Measurements from ENCODE around the gene PREX1. TPM values are rescaled to one million over a fixed set of nuclear protein-coding genes. Genes with fewer than 3 reads are reported as not detected.

Gene PREX1
- total RNA-seq, 1 donor from 2014 or later = 235 TPM

DNA sequence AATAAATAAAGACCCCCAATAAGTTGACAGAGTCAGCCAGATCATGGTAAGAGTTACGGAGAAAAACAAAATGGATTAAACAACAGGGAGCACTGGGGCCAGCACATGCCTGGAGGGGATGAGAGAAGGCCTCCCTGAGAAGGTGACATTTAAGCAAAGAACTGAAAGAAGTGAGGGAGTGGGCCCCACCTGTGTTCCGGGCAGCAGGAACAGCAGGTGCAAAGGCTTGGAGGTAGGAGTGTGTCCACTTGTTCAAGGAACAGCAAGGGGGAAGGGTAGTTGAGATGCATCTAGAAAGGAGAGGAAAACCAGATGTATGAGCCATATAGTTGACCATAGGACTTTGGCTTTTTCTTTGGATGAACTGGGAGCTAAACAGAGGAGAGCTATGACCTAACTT is 7.6 kb upstream of the PREX1 start:
- TF ChIP-seq, protein P1, sequence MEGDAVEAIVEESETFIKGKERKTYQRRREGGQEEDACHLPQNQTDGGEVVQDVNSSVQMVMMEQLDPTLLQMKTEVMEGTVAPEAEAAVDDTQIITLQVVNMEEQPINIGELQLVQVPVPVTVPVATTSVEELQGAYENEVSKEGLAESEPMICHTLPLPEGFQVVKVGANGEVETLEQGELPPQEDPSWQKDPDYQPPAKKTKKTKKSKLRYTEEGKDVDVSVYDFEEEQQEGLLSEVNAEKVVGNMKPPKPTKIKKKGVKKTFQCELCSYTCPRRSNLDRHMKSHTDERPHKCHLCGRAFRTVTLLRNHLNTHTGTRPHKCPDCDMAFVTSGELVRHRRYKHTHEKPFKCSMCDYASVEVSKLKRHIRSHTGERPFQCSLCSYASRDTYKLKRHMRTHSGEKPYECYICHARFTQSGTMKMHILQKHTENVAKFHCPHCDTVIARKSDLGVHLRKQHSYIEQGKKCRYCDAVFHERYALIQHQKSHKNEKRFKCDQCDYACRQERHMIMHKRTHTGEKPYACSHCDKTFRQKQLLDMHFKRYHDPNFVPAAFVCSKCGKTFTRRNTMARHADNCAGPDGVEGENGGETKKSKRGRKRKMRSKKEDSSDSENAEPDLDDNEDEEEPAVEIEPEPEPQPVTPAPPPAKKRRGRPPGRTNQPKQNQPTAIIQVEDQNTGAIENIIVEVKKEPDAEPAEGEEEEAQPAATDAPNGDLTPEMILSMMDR (IDR thresholded peaks at IDR 0.05; ENCODE audit: partially characterized antibody, unreplicated experiment) = no peak
- Mint-ChIP-seq H3K36me3 (ENCODE audit: unreplicated experiment) (peaks cover 4% of the 10 kb centered on the region), H3K4me3 (ENCODE audit: unreplicated experiment) (no peak overlapping the region), H3K4me1 (ENCODE audit: low read depth, unreplicated experiment) (peaks cover 21% of the 10 kb centered on the region), H3K27ac (ENCODE audit: unreplicated experiment) (peak overlapping the region; percentile 6), H3K9me3 (ENCODE audit: unreplicated experiment) (no peaks in the 10 kb centered on the region), H3K27me3 (ENCODE audit: unreplicated experiment) (peaks cover 2% of the 10 kb centered on the region)
- DNase-seq = no peak

DNA sequence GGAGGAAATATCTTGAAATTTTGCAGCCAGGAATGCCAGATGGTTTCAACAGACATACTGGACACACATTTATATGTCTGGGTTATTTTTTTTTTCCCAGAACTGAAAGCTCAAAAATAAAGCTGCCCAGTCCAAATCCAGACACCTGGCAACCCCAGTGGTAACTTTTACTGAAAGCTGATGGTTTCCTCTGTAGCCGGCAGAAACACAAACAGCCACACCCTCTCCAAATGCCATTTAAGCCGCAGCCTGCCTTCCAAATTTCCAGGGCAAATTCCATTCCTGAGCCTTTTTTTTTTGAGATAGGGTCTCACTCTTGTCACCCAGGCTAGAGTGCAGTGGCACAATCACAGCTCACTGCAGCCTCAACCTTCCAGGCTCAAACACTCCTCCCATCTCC is 6.5 kb upstream of the PREX1 start:
- TF ChIP-seq, protein P1 (IDR thresholded peaks at IDR 0.05; ENCODE audit: partially characterized antibody, unreplicated experiment) = no peak
- Mint-ChIP-seq H3K9me3 (ENCODE audit: unreplicated experiment) (no peaks in the 10 kb centered on the region), H3K36me3 (ENCODE audit: unreplicated experiment) (peaks cover 5% of the 10 kb centered on the region), H3K27ac (ENCODE audit: unreplicated experiment) (no peak overlapping the region), H3K4me3 (ENCODE audit: unreplicated experiment) (no peak overlapping the region), H3K27me3 (ENCODE audit: unreplicated experiment) (peaks cover 2% of the 10 kb centered on the region), H3K4me1 (ENCODE audit: low read depth, unreplicated experiment) (peaks cover 21% of the 10 kb centered on the region)
- no peak for DNase-seq

DNA sequence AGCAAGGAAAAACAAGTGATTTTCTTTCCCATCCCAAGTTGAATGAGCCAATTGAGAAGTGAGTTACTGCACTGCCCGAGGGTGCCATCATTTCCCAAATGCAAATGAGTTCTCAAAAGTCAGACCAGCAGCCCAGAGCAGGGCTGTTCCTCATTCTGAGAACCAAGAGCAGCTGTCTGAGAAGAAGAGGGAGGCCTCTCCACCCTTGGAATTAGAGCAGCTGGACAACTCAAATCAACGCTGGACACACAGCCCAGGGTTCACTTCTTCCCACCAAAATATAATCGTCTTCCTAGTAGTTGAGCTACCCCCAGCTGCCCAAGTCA is 4.6 kb upstream of the PREX1 start:
- Mint-ChIP-seq H3K4me3 (ENCODE audit: unreplicated experiment) (no peak overlapping the region), H3K27me3 (ENCODE audit: unreplicated experiment) (peaks cover 8% of the 10 kb centered on the region), H3K9me3 (ENCODE audit: unreplicated experiment) (peaks cover 7% of the 10 kb centered on the region), H3K4me1 (ENCODE audit: low read depth, unreplicated experiment) (peaks cover 19% of the 10 kb centered on the region), H3K27ac (ENCODE audit: unreplicated experiment) (no peak overlapping the region), H3K36me3 (ENCODE audit: unreplicated experiment) (peaks cover 5% of the 10 kb centered on the region)
- DNase-seq = no peak
- TF ChIP-seq, protein P1 (IDR thresholded peaks at IDR 0.05; ENCODE audit: partially characterized antibody, unreplicated experiment) = no peak

DNA sequence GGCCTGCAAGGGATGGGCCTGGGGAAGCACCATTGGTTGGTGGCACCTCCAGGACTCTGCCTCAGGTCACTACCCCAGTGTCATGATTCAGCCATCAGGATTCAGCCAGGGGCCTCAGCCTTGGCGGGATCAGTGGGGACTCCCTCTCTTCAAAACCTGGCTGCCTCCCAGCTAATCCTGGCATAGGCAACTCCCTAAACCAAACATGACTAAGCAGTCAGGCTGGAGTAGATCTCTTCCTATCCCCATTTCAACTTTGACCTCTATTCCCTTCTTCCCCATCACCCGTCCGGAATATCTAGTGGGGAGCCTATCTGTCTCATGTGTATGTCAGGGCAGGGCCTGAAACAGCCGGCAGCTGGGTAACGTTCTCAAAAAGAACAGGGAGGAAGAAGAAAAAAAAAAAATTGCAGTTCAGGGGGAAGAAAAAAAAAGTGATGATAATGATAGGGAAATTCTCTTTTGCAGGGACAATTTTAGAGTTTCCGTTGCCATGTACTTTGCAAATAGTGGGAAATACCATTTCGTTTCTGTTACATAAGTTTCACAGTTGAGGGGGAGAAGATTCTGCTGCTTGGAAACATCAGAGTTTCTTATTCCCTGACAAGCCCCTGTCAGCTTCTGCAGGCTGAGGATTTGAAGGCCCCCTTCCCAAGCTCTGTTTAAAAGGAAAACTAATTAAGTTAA is 4.1 kb upstream of the PREX1 start:
- H3K36me3 Mint-ChIP-seq (ENCODE audit: unreplicated experiment) = peaks cover 5% of the 10 kb centered on the region
- TF ChIP-seq, protein P1 (IDR thresholded peaks at IDR 0.05; ENCODE audit: partially characterized antibody, unreplicated experiment) = no peak
- DNase-seq = no peak
- H3K4me1 Mint-ChIP-seq (ENCODE audit: low read depth, unreplicated experiment) = peaks cover 15% of the 10 kb centered on the region
- H3K27ac Mint-ChIP-seq (ENCODE audit: unreplicated experiment) = no peak overlapping the region
- H3K27me3 Mint-ChIP-seq (ENCODE audit: unreplicated experiment) = peaks cover 7% of the 10 kb centered on the region
- peaks cover 7% of the 10 kb centered on the region for H3K9me3 Mint-ChIP-seq (ENCODE audit: unreplicated experiment)
- H3K4me3 Mint-ChIP-seq (ENCODE audit: unreplicated experiment) = no peak overlapping the region

DNA sequence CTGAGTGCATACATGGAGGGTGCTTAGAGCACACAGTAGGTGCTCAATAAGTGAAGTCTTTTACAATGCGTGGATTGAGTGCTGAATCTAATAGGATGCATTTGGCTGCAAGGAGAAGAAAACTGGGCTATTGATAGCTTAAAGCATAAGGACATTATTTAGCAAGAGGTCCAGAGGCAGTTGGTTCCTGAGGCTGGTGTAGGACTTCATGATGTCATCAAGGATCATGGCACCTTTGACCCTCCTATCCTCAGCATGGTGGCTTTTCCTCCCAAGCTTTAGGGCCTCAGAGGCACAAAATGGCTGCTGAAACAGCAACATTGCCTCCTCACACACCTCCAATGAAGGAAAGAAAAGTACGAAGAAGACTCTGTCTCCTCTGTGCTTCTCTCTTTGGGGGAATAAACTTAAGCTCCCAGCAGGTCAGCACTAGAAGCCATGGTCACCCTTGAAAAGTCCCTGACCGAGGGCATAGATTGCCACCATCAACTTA is 3.1 kb upstream of the PREX1 start:
- peaks cover 12% of the 10 kb centered on the region for H3K9me3 Mint-ChIP-seq (ENCODE audit: unreplicated experiment)
- no peak overlapping the region for H3K4me3 Mint-ChIP-seq (ENCODE audit: unreplicated experiment)
- H3K4me1 Mint-ChIP-seq (ENCODE audit: low read depth, unreplicated experiment) = peaks cover 15% of the 10 kb centered on the region
- peaks cover 5% of the 10 kb centered on the region for H3K36me3 Mint-ChIP-seq (ENCODE audit: unreplicated experiment)
- peaks cover 7% of the 10 kb centered on the region for H3K27me3 Mint-ChIP-seq (ENCODE audit: unreplicated experiment)
- H3K27ac Mint-ChIP-seq (ENCODE audit: unreplicated experiment) = no peak overlapping the region
- DNase-seq = no peak
- TF ChIP-seq, protein P1 (IDR thresholded peaks at IDR 0.05; ENCODE audit: partially characterized antibody, unreplicated experiment) = no peak
